ENCODE data around the gene RAB40A.
A peak's percentile ranks its signal among the peaks of the same experiment; 100 is the strongest.
"Not testable (repeated sequence)": the region's sequence is repeated elsewhere in the genome, so short reads cannot be mapped to it uniquely, and the experiment has no call there.

RAB40A gene

GRCh38 chrX:103520386-103520785 lies 1.1 kb upstream of the RAB40A start:
- no peak for DNase-seq

GRCh38 chrX:103518571-103518970 lies 718 bp downstream of the RAB40A start:
- no peak for DNase-seq

- no peak for DNase-seq
Observed at GRCh38 chrX:103517246-103517645, 2.0 kb downstream of the RAB40A start.

- no peak for DNase-seq
Observed at GRCh38 chrX:103513476-103514108, 5.7 kb downstream of the RAB40A start.

- no peak for DNase-seq
Observed at GRCh38 chrX:103513067-103513466, 6.2 kb downstream of the RAB40A start.

GRCh38 chrX:103510031-103510430 lies 9.3 kb downstream of the RAB40A start:
- DNase-seq = no peak

- no peak for DNase-seq
Observed at GRCh38 chrX:103503853-103504207, 15.5 kb downstream of the RAB40A start.

- DNase-seq = no peak
Observed at GRCh38 chrX:103503163-103503852, 16.0 kb downstream of the RAB40A start.

- DNase-seq = no peak
Observed at GRCh38 chrX:103498786-103499185, 20.5 kb downstream of the RAB40A start.

- DNase-seq = no peak
Observed at GRCh38 chrX:103495786-103496185, 23.5 kb downstream of the RAB40A start.

GRCh38 chrX:103493578-103493977 lies 25.7 kb downstream of the RAB40A start:
- not testable (repeated sequence) for DNase-seq

GRCh38 chrX:103489733-103490132 lies 29.6 kb downstream of the RAB40A start:
- DNase-seq = not testable (repeated sequence)

GRCh38 chrX:103488794-103489193 lies 30.5 kb downstream of the RAB40A start:
- no peak for DNase-seq

GRCh38 chrX:103488332-103488731 lies 31.0 kb downstream of the RAB40A start:
- no peak for DNase-seq

- no peak for DNase-seq
Observed at GRCh38 chrX:103483720-103484119, 35.6 kb downstream of the RAB40A start.

GRCh38 chrX:103480526-103480925 lies 38.8 kb downstream of the RAB40A start:
- no peak for DNase-seq

- DNase-seq = no peak
Observed at GRCh38 chrX:103477496-103477895, 41.8 kb downstream of the RAB40A start.

GRCh38 chrX:103475381-103475780 lies 43.9 kb downstream of the RAB40A start:
- no peak for DNase-seq

GRCh38 chrX:103469977-103470376 lies 49.3 kb downstream of the RAB40A start:
- DNase-seq = not testable (repeated sequence)

GRCh38 chrX:103467887-103468286 lies 51.4 kb downstream of the RAB40A start:
- no peak for DNase-seq

GRCh38 chrX:103467156-103467555 lies 52.1 kb downstream of the RAB40A start:
- DNase-seq = no peak

- DNase-seq = peak; percentile 77
Observed at GRCh38 chrX:103464774-103465117, 54.5 kb downstream of the RAB40A start.

GRCh38 chrX:103464072-103464773 lies 55.1 kb downstream of the RAB40A start:
- no peak for DNase-seq

- no peak for DNase-seq
Observed at GRCh38 chrX:103461156-103461555, 58.1 kb downstream of the RAB40A start.
